ENCODE data around the gene CCDC142.

CCDC142 gene

GRCh38 chr2:74514368-74515270 lies 31.8 kb upstream of the CCDC142 start, which contains the start of gene TLX2:
TSS of gene TLX2 (plus strand) at chr2:74514450. CDS start at chr2:74514807, 357 bp downstream.
- DNase-seq, result no peak

DNA sequence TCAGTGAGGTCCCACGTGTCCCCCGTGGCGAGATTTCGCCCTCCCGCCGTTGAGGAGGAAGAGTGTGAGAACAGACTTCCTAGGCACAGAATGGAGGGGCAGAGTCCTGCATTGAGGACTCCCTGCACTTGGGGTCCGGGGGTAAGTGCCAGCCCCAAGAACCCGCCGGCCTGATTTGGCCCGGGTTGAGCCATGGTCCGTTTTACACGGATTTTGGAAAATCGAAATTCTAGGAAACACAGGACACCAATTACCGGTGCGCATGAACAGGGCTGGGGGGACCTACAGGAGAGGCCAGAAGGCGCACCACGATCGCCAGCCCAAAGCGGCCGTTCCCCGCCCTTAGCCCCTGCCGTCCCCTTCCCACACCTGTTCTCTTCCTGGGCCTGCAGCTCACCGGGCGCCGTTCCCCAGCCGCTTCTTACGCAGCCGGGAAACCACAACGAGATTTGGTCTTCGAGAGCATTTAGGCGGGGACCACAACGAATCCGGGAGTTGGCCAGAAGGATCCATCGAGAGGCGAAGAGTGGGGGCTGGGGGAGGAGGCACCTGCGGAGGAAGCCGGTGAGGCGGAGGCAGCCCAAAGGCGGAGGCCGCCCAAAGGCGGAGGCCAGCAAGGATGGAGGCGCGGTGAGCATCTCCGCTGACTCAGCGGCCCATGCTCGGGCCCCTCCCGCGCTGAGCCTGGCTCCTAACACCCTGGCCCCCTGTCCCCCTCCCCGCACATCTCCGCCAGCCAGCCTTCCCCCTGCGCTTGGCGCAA lies 31.0 kb upstream of the CCDC142 start:
- no peak for DNase-seq

- no peak for DNase-seq
These were observed 30.2 kb upstream of the CCDC142 start for GRCh38 chr2:74512744-74513604.

DNA sequence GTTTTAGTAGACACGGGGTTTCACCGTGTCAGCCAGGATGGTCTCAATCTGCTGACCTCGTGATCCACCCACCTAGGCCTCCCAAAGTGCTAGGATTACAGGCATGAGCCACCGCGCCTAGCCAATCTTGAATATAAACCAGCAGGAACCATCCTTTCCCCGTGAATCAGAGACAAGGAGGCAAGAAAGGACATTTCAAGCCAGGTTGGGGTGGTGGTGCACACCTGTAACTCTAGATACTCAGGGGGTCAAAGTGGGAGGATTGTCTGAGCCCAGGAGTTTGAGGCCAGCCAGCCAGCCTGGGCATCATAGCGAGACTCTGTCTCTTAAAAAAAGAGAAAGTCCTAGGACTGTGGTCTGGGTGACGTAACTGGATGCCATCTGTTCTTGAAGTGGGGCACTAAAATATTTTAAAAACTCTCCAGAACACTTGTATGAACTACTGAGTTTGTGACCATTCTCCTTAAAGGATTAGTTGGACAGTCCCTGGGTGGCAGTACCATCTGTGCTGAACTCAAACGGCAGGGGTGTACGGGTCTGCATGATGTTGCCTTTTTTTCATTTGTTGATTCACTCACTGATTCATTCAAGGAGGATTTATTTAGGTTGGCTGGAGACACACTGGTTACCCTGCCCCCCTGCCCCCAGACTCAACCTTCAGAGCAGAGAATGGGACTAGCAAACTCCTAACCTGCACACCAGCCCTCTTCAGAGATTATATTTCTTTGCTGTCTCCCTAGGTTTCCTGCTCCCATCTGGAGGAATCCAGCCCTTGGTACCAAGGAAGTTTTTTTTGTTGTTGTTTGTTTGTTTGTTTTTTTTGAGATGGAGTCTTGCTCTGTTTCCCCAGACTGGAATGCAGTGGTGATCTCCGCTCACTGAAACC lies 28.5 kb upstream of the CCDC142 start:
- peak; percentile 85 for DNase-seq

DNA sequence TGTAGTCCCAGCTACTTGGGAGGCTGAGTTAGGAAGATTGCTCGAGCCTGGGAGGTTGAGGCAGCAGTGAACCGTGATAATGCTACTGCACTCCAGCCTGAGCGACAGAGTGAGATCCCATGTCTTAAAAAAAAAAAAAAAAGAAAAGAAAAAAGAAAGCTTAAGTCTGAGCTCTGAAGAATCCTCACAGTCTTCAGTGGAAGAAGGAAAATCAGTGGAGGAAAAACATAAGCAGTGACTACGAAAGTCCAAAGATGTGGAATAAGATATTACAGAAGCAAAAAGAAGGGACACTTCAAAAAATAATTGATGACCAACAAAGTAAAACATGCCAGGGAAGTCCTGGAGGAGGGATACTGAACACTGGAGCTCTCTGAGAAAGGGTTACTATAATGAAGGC lies 27.5 kb upstream of the CCDC142 start:
- no peak for DNase-seq

DNA sequence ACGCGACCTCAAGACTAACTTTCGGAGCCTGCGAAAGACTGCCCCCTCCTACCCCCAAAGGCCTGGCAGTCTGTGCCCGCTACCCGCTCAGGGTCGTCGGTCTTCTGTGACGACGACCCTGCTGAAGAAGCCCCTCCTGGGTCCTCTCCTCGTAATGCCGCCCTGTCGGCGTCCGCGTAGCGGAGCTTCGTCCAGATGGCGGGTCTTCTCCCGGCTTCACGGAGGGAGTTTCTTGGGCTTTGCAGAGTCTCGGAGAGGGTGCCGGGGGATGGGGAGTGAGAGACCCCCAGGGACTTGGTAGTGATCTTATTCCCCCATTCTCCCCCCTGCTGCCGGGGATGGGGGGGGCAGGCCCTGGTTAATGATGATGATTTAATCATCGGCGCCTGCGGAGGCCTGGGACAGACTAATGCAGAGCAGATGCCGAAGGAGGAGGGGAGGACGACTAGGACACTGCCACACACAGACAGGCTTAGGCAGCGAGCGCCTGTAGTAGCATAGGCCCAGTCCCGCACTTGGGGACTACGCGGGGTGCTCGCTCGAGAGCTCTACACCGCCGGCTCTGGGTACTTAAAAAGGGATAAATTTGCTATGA lies 25.2 kb upstream of the CCDC142 start:
- peak; percentile 57 for DNase-seq

DNA sequence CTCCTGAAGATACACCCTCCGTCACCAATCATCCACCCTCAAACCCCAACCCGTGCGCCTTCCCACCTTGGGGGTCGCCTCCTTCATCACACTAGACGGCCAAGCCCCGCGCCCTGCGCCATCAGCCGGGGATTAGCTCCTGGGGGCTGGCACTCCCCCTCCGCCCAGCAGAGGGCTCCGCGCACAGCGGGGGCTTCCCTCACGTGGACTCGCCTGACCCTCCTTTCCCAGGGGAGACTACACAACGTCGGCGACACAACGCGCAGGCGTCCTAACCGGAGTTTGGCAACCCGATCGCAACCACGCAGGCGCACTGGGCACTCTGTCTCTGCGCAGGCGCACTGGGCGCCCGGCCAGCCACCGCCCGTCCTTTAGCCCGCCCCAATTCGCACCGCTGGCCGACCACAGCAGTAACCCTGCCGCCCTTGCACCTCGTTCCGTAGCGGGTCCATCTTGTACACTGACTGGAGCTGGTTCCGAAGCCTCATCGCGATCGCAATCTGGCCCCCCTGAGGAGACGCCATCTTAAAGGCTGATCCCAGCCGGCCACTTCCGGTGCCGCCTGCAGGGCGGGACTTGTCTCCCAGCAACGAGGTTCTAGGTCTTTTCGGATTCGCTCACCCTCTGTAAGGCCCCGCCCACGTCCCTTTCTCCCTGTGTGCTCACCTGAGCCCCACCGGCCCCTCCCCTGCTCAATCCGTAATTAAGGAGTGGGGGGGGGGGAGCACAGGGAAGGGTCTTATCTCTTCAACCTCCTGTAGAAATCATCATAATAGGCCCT lies 24.5 kb upstream of the CCDC142 start, which contains the start of gene PCGF1:
Gene PCGF1, minus strand, starts transcription at position 551 of the 781 bp plus-strand sequence. Its CDS starts 27 bp downstream, at position 524.
- DNase-seq, result peak; percentile 95

DNA sequence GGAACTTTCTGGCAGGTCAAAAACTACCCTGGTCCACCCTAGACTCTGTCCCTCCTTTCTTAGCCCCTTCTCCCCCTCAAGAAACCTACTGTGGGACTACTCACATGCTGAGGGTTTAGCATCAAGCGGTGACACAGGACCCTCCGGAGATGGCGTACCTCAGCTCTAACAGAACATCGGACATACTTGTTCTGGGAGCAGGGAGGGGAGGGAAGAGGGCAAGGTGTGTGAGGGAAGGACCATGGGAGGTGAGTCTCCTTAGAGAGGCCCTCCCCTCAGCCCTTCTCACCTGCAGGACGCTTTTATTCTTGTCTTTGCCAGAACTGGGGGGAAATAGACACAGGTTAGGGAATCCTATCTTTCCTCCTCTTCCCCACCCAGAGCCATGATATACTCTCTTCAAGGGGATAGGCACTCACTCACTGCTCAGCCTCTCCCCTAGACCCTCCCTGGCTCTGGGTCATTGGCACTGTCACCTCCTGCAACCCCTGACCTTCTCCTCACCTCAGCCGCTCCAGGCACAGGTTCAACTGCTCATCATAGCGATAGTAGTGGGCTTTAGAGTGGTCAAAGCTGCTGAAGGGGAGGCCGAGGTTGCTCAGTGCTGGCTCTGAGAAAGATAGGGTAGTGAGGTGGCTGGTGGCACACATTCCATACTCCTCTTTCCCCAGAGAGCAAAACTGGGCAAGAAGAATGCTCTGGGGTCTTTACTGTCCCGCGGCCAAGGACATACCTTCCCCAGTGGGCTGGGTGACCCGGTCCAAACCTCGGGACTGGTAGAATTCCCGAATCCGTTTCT lies 22.8 kb upstream of the CCDC142 start:
- no peak for DNase-seq

DNA sequence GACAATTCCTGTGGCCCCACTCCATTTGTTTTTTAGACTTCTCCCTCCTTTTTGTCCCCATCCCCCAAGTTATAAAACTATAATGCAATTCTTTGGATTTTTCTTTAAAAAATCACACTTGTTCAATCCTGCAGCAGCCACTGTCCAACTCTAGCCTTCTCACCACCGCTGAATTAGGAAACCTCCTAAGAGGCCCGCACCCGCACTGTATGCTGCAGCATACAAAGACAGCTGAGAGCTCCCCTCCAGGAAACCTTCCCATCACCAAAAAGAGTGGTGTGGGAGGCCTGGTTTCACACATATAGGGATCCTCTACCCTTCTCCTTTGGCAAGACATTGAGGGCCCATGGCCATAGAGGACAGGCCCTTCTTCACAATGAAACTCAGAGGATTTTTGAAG lies 21.8 kb upstream of the CCDC142 start:
- DNase-seq, result no peak

GRCh38 chr2:74503506-74504475 lies 21.0 kb upstream of the CCDC142 start:
- no peak for DNase-seq

DNA sequence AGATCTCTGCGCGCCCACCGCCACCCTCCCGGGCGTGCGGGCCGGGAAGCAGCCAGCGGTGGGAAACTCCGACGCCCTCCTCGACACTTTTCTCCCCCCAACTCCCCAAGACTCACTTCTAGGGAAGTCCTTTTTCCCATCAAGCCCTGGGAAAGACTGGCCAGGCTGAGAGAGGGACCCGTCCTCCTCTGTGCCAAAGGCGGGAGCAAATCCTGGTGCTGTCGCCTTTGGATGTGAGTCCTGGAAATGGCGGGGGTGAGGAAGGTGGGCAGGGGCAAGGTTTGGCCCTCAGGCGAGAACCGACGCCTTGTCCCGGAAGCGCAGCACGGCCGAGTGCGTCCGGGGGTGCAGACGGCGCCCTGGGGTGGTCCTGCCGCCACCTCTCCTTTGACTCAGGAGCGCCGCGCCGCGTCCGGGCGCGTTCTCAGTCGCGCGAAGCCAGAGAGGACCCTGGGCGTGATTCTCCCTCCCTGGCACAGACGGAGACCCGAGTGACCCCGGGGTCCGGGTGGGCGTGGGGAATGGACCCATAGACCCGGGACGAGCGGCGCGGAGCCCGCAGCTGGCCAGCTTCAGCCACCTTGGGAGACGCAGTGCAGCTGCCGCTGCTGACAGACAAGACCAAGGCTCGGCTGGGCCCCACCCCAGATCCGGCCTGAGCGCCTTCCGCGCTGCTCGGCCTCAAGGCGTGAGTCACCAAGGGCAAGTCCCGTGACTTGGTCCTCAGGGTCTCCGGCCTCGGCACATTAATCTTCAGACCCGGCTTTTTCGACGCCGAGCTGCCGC lies 20.1 kb upstream of the CCDC142 start:
- DNase-seq, result no peak

GRCh38 chr2:74502147-74502719 lies 19.4 kb upstream of the CCDC142 start:
- DNase-seq, result no peak

- DNase-seq, result no peak
These were observed 18.7 kb upstream of the CCDC142 start for GRCh38 chr2:74501335-74502071.

- DNase-seq, result no peak
These were observed 17.8 kb upstream of the CCDC142 start for GRCh38 chr2:74500578-74500946.

DNA sequence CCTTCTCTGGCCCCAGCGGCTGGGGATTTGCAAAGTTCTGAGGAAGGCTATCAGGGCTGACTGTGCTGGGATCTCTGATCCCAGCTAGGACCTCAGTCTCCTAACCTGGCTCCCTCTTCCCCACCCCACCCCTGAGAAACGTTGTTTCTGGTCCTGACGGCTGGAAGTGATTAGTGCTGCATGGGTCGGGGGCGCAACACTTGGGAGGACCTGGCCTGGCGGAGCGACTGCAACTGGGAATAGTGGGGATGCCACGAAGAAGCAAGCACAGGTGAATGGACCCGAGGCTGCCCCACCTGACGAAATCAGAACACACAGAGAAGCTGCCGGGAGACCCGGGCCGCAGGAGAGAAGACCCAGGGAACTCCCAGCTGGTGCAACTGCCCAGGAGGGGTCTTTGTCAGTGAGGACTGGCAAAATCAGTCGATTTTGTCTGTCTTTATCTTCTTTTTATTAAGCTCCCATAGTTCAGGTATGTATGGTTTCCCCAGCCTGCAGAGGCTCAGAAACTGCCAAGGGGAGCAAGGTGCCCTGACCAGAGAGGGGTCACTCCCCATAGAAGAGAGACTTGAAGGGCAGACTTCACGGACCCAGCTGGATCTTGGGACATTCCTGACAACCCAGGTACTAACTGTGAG lies 17.3 kb upstream of the CCDC142 start:
- DNase-seq, result no peak
